Measurements from ENCODE around the gene CDC73. TPM values are rescaled to one million over a fixed set of nuclear protein-coding genes. Genes with fewer than 3 reads are reported as not detected.
"Not testable (repeated sequence)": the region's sequence is repeated elsewhere in the genome, so short reads cannot be mapped to it uniquely, and the experiment has no call there.

Gene CDC73
- total and polyA plus RNA-seq, 5 experiments from 2014 or later, result 50.5 to 67.0 (median 63.4) TPM

GRCh38 chr1:193216920-193217319 is 95.1 kb downstream of the CDC73 start:
- H3K36me3 Mint-ChIP-seq, result peaks cover 30 to 72% (median 49%) of the 10 kb centered on the region in 3 donors
- peak overlapping the region in 3 of 10 donors; percentile 3 to 22 (median 18) for H3K27ac Mint-ChIP-seq
- POLR2A ChIA-PET, result no interaction called here
- H3K4me1 Mint-ChIP-seq, result peaks cover 4 to 10% (median 6%) of the 10 kb centered on the region in 4 donors
- DNase-seq, result no peak
- ATAC-seq, result no peak
- peaks cover 0 to 2% (median 0%) of the 10 kb centered on the region in 9 donors for H3K9me3 Mint-ChIP-seq
- no peak overlapping the region for H3K4me3 Mint-ChIP-seq
- H3K27me3 Mint-ChIP-seq, result no peaks in the 10 kb centered on the region

GRCh38 chr1:193219391-193219790 is 97.6 kb downstream of the CDC73 start:
- DNase-seq (no peak), ATAC-seq (no peak)
- Mint-ChIP-seq H3K4me1 (peaks cover 4 to 12% (median 7%) of the 10 kb centered on the region in 4 donors), H3K4me3 (no peak overlapping the region), H3K27ac (peak overlapping the region in 3 of 10 donors; percentile 5 to 37 (median 29)), H3K36me3 (peaks cover 15 to 60% (median 38%) of the 10 kb centered on the region in 3 donors), H3K27me3 (no peaks in the 10 kb centered on the region), H3K9me3 (peaks cover 0 to 2% (median 0%) of the 10 kb centered on the region in 9 donors)
- POLR2A ChIA-PET, result no interaction called here

GRCh38 chr1:193221651-193222050 is 99.8 kb downstream of the CDC73 start:
- Mint-ChIP-seq H3K27me3 (no peaks in the 10 kb centered on the region), H3K9me3 (no peaks in the 10 kb centered on the region), H3K36me3 (peaks cover 10 to 61% (median 32%) of the 10 kb centered on the region in 3 donors), H3K4me1 (peaks cover 9 to 26% (median 20%) of the 10 kb centered on the region in 4 donors), H3K27ac (no peak overlapping the region), H3K4me3 (no peak overlapping the region)
- DNase-seq (no peak), ATAC-seq (no peak)
- POLR2A ChIA-PET, result no interaction called here

GRCh38 chr1:193222056-193222615 is 100.3 kb downstream of the CDC73 start:
- Mint-ChIP-seq H3K4me1 (peaks cover 10 to 28% (median 23%) of the 10 kb centered on the region in 4 donors), H3K9me3 (no peaks in the 10 kb centered on the region), H3K4me3 (no peak overlapping the region), H3K27me3 (no peaks in the 10 kb centered on the region), H3K36me3 (peaks cover 10 to 59% (median 27%) of the 10 kb centered on the region in 3 donors), H3K27ac (peak overlapping the region in 2 of 10 donors; percentile 35 to 44)
- POLR2A ChIA-PET, result no interaction called here
- DNase-seq, result no peak
- ATAC-seq, result no peak

- Mint-ChIP-seq H3K4me1 (peaks cover 7 to 26% (median 19%) of the 10 kb centered on the region in 4 donors), H3K27ac (peak overlapping the region in 1 of 10 donors; percentile 20), H3K27me3 (no peaks in the 10 kb centered on the region), H3K36me3 (peaks cover 0 to 55% (median 35%) of the 10 kb centered on the region in 3 donors), H3K9me3 (no peaks in the 10 kb centered on the region), H3K4me3 (no peak overlapping the region)
- DNase-seq (no peak), ATAC-seq (no peak)
- POLR2A ChIA-PET, result no interaction called here
These were observed 107.3 kb downstream of the CDC73 start for GRCh38 chr1:193229136-193229535.

- H3K27ac Mint-ChIP-seq, H3K27me3 Mint-ChIP-seq, ATAC-seq, H3K9me3 Mint-ChIP-seq, H3K4me3 Mint-ChIP-seq, DNase-seq, POLR2A ChIA-PET: not testable (repeated sequence)
- H3K4me1 Mint-ChIP-seq, result peaks cover 6 to 16% (median 9%) of the 10 kb centered on the region in 4 donors
- H3K36me3 Mint-ChIP-seq, result peaks cover 4 to 56% (median 33%) of the 10 kb centered on the region in 3 donors
These were observed 109.3 kb downstream of the CDC73 start for GRCh38 chr1:193231146-193231545.

- H3K27ac Mint-ChIP-seq, result no peak overlapping the region
- H3K36me3 Mint-ChIP-seq, result peaks cover 10 to 67% (median 47%) of the 10 kb centered on the region in 3 donors
- no peak overlapping the region for H3K4me3 Mint-ChIP-seq
- DNase-seq (no peak), ATAC-seq (no peak)
- POLR2A ChIA-PET, result no interaction called here
- peaks cover 6 to 17% (median 14%) of the 10 kb centered on the region in 4 donors for H3K4me1 Mint-ChIP-seq
- H3K9me3 Mint-ChIP-seq, result no peaks in the 10 kb centered on the region
- H3K27me3 Mint-ChIP-seq, result no peaks in the 10 kb centered on the region
These were observed 112.7 kb downstream of the CDC73 start for GRCh38 chr1:193234530-193234929.

GRCh38 chr1:193237381-193237978 is 115.6 kb downstream of the CDC73 start:
- H3K4me3 Mint-ChIP-seq, result no peak overlapping the region
- DNase-seq, result no peak
- H3K27ac Mint-ChIP-seq, result no peak overlapping the region
- POLR2A ChIA-PET, result no interaction called here
- H3K27me3 Mint-ChIP-seq, result no peaks in the 10 kb centered on the region
- H3K36me3 Mint-ChIP-seq, result peaks cover 10 to 76% (median 64%) of the 10 kb centered on the region in 3 donors
- peaks cover 0 to 1% (median 0%) of the 10 kb centered on the region in 9 donors for H3K9me3 Mint-ChIP-seq
- H3K4me1 Mint-ChIP-seq, result peaks cover 24 to 41% (median 31%) of the 10 kb centered on the region in 4 donors
- ATAC-seq, result no peak

- POLR2A ChIA-PET, result no interaction called here
- DNase-seq (no peak), ATAC-seq (no peak)
- Mint-ChIP-seq H3K27me3 (no peaks in the 10 kb centered on the region), H3K4me3 (peak overlapping the region in 1 of 10 donors; percentile 35), H3K27ac (peak overlapping the region in 7 of 10 donors; percentile 35 to 85 (median 63)), H3K36me3 (peaks cover 10 to 69% (median 68%) of the 10 kb centered on the region in 3 donors), H3K9me3 (peaks cover 0 to 3% (median 0%) of the 10 kb centered on the region in 9 donors), H3K4me1 (peaks cover 23 to 41% (median 31%) of the 10 kb centered on the region in 4 donors)
These were observed 118.8 kb downstream of the CDC73 start for GRCh38 chr1:193240609-193241008.

GRCh38 chr1:193241132-193241827 is 119.4 kb downstream of the CDC73 start:
- no peaks in the 10 kb centered on the region for H3K27me3 Mint-ChIP-seq
- peak overlapping the region in 7 of 10 donors; percentile 38 to 85 (median 68) for H3K27ac Mint-ChIP-seq
- H3K36me3 Mint-ChIP-seq, result peaks cover 16 to 72% (median 68%) of the 10 kb centered on the region in 3 donors
- DNase-seq (no peak), ATAC-seq (no peak)
- peaks cover 23 to 41% (median 31%) of the 10 kb centered on the region in 4 donors for H3K4me1 Mint-ChIP-seq
- H3K9me3 Mint-ChIP-seq, result peaks cover 0 to 3% (median 0%) of the 10 kb centered on the region in 9 donors
- H3K4me3 Mint-ChIP-seq, result peak overlapping the region in 3 of 10 donors; percentile 11 to 35 (median 24)
- POLR2A ChIA-PET, result no interaction called here

GRCh38 chr1:193242000-193242399 is 120.2 kb downstream of the CDC73 start:
- Mint-ChIP-seq H3K4me3 (peak overlapping the region in 1 of 10 donors; percentile 21), H3K27ac (peak overlapping the region in 1 of 10 donors; percentile 29), H3K27me3 (no peaks in the 10 kb centered on the region), H3K9me3 (peaks cover 0 to 3% (median 2%) of the 10 kb centered on the region in 9 donors), H3K36me3 (peaks cover 23 to 74% (median 69%) of the 10 kb centered on the region in 3 donors), H3K4me1 (peaks cover 23 to 41% (median 31%) of the 10 kb centered on the region in 4 donors)
- DNase-seq, result no peak
- no peak for ATAC-seq
- POLR2A ChIA-PET, result no interaction called here

- Mint-ChIP-seq H3K27me3 (no peaks in the 10 kb centered on the region), H3K9me3 (peaks cover 0 to 17% (median 5%) of the 10 kb centered on the region in 9 donors), H3K27ac (no peak overlapping the region), H3K4me1 (peaks cover 0 to 6% (median 0%) of the 10 kb centered on the region in 4 donors), H3K36me3 (peaks cover 35 to 70% (median 45%) of the 10 kb centered on the region in 3 donors), H3K4me3 (no peak overlapping the region)
- ATAC-seq, result no peak
- no peak for DNase-seq
- POLR2A ChIA-PET, result no interaction called here
These were observed 127.4 kb downstream of the CDC73 start for GRCh38 chr1:193249187-193249586.
